Endothelial cell of umbilical vein (primary cell): ENCODE data around the gene STX8. TPM values are rescaled to one million over a fixed set of nuclear protein-coding genes. Genes with fewer than 3 reads are reported as not detected.

ENCODE experiments used
- BruUV-seq: library from RNA; stranded (reverse); fragments of 400-500 nt; replicated peaks from 2 replicates; lab custom pipeline; 2021; lab: Mats Ljungman, UMichigan
- CTCF ChIA-PET: fragments of 300-600, 350-600 bp; sonication (Branson Sonifier 250); formaldehyde crosslinking; loops from one replicate; lab custom pipeline; 2021; ENCODE audit warnings: antibody characterized with exemption, inconsistent platforms; lab: Charles Lee
- POLR2A ChIA-PET: fragments of 300-600, 350-600 bp; sonication (Branson Sonifier 250); formaldehyde crosslinking; loops from one replicate; lab custom pipeline; 2021; ENCODE audit warnings: antibody characterized with exemption, inconsistent platforms; lab: Charles Lee
- DNase-seq: peaks from one replicate; pipeline ENCODE4 v3.0.0-alpha.2; 2011; ENCODE audit warnings: low read depth, low spot score
- FAIRE-seq: peaks from 2 replicates; lab custom pipeline; 2011; peaks lifted over from hg19 to GRCh38; lab: Jason Lieb, UNC
- H2AFZ ChIP-seq: 2 replicates; pipeline ENCODE4 v1.6.0; 2012; ENCODE audit warnings: low read depth, low read length, control low read depth, inconsistent platforms
- H3K27ac ChIP-seq: 2 replicates; pipeline ENCODE4 v1.5.1; 2011; ENCODE audit warnings: low read depth, mild to moderate bottlenecking, control low read depth, low read length, moderate library complexity; ENCODE audit not compliant: insufficient read depth
- H3K27me3 ChIP-seq, 2 experiments: 2 replicates each; pipeline versions ENCODE4 v1.6.0 to v1.6.1; 2011; ENCODE audit warnings: low read length in 2 of 2, mixed read lengths in 1 of 2; ENCODE audit not compliant: control insufficient read depth in 2 of 2, insufficient read depth in 2 of 2
- H3K36me3 ChIP-seq, 2 experiments: 2 replicates in 1 of 2; 3 replicates in 1 of 2; pipeline ENCODE4 v1.5.1; 2011; ENCODE audit warnings: low read length in 2 of 2, mild to moderate bottlenecking in 1 of 2, moderate library complexity in 1 of 2; ENCODE audit not compliant: control insufficient read depth in 2 of 2, insufficient read depth in 2 of 2; ENCODE audit errors: extremely low read depth in 1 of 2
- H3K4me1 ChIP-seq: 3 replicates; pipeline ENCODE4 v1.5.1; 2011; ENCODE audit warnings: mild to moderate bottlenecking, low read length; ENCODE audit not compliant: control insufficient read depth, insufficient read depth; ENCODE audit errors: extremely low read depth
- H3K4me2 ChIP-seq: 2 replicates; pipeline ENCODE4 v1.6.1; 2011; ENCODE audit warnings: low read length, control low read depth, mixed read lengths; ENCODE audit not compliant: insufficient read depth
- H3K4me3 ChIP-seq, 3 experiments: fragments of 200-600 bp in 1 of 3; sonication (generic), shearing (Covaris generic) in 1 of 3; replicated peaks in 1 of 3; 2 replicates each; pipeline ENCODE4 v1.5.1; 2011 to 2016; ENCODE audit warnings: control low read depth in 3 of 3, low read length in 3 of 3, mild to moderate bottlenecking in 2 of 3, inconsistent platforms in 1 of 3, low read depth in 1 of 3, moderate library complexity in 1 of 3; ENCODE audit not compliant: insufficient read depth in 1 of 3
- H3K79me2 ChIP-seq: 2 replicates; pipeline ENCODE4 v1.6.0; 2012; ENCODE audit warnings: low read length, inconsistent platforms; ENCODE audit not compliant: control insufficient read depth, insufficient read depth
- H3K9ac ChIP-seq: replicated peaks from 2 replicates; pipeline ENCODE3; 2011; ENCODE audit warnings: low read length, control low read depth; ENCODE audit not compliant: insufficient read depth; ENCODE audit errors: extremely low read depth
- H3K9me1 ChIP-seq: replicated peaks from 3 replicates; pipeline ENCODE4 v1.6.0; 2011; ENCODE audit warnings: mild to moderate bottlenecking, low read length; ENCODE audit not compliant: control insufficient read depth, insufficient read depth; ENCODE audit errors: extremely low read depth
- H3K9me3 ChIP-seq: replicated peaks from 2 replicates; pipeline ENCODE4 v1.5.1; 2012; ENCODE audit warnings: low read length, inconsistent platforms; ENCODE audit not compliant: control insufficient read depth, insufficient read depth
- H4K20me1 ChIP-seq: replicated peaks from 2 replicates; pipeline ENCODE3; 2011; ENCODE audit warnings: mild to moderate bottlenecking, low read length; ENCODE audit not compliant: control insufficient read depth, insufficient read depth; ENCODE audit errors: extremely low read depth
- EZH2 ChIP-seq: IDR thresholded peaks from 2 replicates; pipeline ENCODE4 v1.6.1; 2012; ENCODE audit warnings: borderline replicate concordance, low read depth, mild to moderate bottlenecking, moderate library complexity, low read length, inconsistent platforms; ENCODE audit not compliant: severe bottlenecking
- FOS ChIP-seq: IDR thresholded peaks from 2 replicates; pipeline ENCODE4 v1.6.1; 2011; ENCODE audit warnings: mild to moderate bottlenecking, low read length, moderate library complexity, borderline replicate concordance; ENCODE audit not compliant: insufficient read depth
- GATA2 ChIP-seq: IDR thresholded peaks from 2 replicates; pipeline ENCODE4 v1.7.0; 2011; ENCODE audit warnings: low read depth, mild to moderate bottlenecking, moderate library complexity, mixed read lengths, low read length; ENCODE audit not compliant: insufficient read length, insufficient read depth
- JUN ChIP-seq: IDR thresholded peaks from 2 replicates; pipeline ENCODE4 v1.6.1; 2011; ENCODE audit warnings: borderline replicate concordance, low read depth; ENCODE audit not compliant: insufficient read length, insufficient read depth
- MYC ChIP-seq: IDR thresholded peaks from one replicate; pipeline ENCODE4 v1.6.1; 2011; ENCODE audit warnings: mild to moderate bottlenecking, low read depth, low read length
- POLR2A ChIP-seq: IDR thresholded peaks from 2 replicates; pipeline ENCODE4 v1.6.1; 2012; ENCODE audit warnings: low read depth, mild to moderate bottlenecking, control low read depth, low read length
- POLR2AphosphoS5 ChIP-seq: IDR thresholded peaks from 2 replicates; pipeline ENCODE4 v1.6.1; 2012; ENCODE audit warnings: low read depth, mild to moderate bottlenecking, control low read depth, low read length, moderate library complexity; ENCODE audit not compliant: insufficient read depth
- dilution Hi-C: fragments of 300-500 bp; cut with MboI; formaldehyde crosslinking; loops from one replicate; pipeline ENCODE4 v1.15.0; 2019; ENCODE audit warnings: low sequenced_read_pairs; ENCODE audit not compliant: extremely low pct_ligation_motif_present
- intact Hi-C: fragments of 100-400 bp; cut with micrococcal nuclease; formaldehyde crosslinking; loops from one replicate; pipeline ENCODE4 v1.10.0; 2022
- polyA plus RNA-seq, 4 experiments: library from polyadenylated mRNA; depleted of rRNA in 3 of 4; stranded (reverse) in 3 of 4; unstranded in 1 of 4; fragments of >200 nt; gene quantifications; 2 replicates each; pipeline versions ENCODE4 v1.2.1 to v1.2.3, GENCODE V29; 2011 to 2012; ENCODE audit warnings: missing spikeins in 1 of 4
- total RNA-seq: library from RNA; stranded (reverse); gene quantifications from 2 replicates; pipeline ENCODE4 v1.2.3, GENCODE V29; 2021
- TF ChIP-seq, protein P1 (sequence below): IDR thresholded peaks from 2 replicates; pipeline ENCODE4 v1.6.1; 2011; ENCODE audit not compliant: insufficient read depth, insufficient read length
- TF ChIP-seq, protein P2 (sequence below), 2 donors: IDR thresholded peaks; 1 replicate in 1 of 2; 2 replicates in 1 of 2; pipeline ENCODE4 v1.5.1; 2011; ENCODE audit warnings: low read length in 2 of 2, mild to moderate bottlenecking in 2 of 2, moderate library complexity in 2 of 2, control low read depth in 1 of 2, inconsistent platforms in 1 of 2, low read depth in 1 of 2; ENCODE audit not compliant: insufficient read depth in 1 of 2; ENCODE audit errors: extremely low read depth in 1 of 2

STX8 gene
- total and polyA plus RNA-seq, 2 donors (not counting 3 experiments of a cell fraction or from before 2014, with no cell fraction given), result 25.9 to 67.3 TPM

DNA sequence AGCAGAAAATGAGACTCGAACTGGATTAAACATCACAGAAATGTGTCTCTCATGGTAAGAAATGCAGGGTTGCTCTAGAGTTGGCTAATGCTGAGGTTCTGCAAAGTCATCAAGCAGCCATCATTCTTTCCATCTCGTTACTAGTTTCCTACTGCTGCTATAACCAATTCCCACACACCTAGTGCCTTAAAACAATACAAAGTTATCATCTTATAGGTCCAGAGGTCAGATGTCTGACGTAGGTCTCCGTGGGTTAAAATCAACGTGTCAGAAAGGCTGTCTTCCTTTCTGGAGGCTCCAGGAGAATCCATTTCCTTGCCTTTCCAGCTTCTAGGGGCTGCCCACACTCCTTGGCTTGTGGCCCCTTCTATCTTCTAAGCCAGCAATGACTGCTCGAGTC is 118.6 kb downstream of the STX8 start:
- Histone ChIP-seq H3K4me3 (no peak overlapping the region), H3K27me3 (no peaks in the 10 kb centered on the region), H3K36me3 (peaks cover 0 to 3% of the 10 kb centered on the region in 2 experiments), H4K20me1 (no peaks in the 10 kb centered on the region), H3K4me1 (no peaks in the 10 kb centered on the region), H2AFZ (no peak overlapping the region), H3K79me2 (no peaks in the 10 kb centered on the region), H3K4me2 (no peak overlapping the region), H3K9me3 (no peaks in the 10 kb centered on the region), H3K27ac (no peak overlapping the region), H3K9me1 (no peaks in the 10 kb centered on the region), H3K9ac (no peak overlapping the region)
- dilution Hi-C loops (no loop called here), intact Hi-C loops (no loop called here)
- DNase-seq, result no peak
- ChIA-PET POLR2A (no interaction called here), CTCF (no interaction called here)
- no peak for FAIRE-seq
- no TSS peak for BruUV-seq
- no peak for TF ChIP-seq GATA2
- TF ChIP-seq FOS, result no peak
- no peak for TF ChIP-seq JUN
- TF ChIP-seq, protein P1, sequence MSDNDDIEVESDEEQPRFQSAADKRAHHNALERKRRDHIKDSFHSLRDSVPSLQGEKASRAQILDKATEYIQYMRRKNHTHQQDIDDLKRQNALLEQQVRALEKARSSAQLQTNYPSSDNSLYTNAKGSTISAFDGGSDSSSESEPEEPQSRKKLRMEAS, result no peak
- TF ChIP-seq POLR2A, result no peak
- TF ChIP-seq POLR2AphosphoS5, result no peak
- no peak for TF ChIP-seq EZH2

DNA sequence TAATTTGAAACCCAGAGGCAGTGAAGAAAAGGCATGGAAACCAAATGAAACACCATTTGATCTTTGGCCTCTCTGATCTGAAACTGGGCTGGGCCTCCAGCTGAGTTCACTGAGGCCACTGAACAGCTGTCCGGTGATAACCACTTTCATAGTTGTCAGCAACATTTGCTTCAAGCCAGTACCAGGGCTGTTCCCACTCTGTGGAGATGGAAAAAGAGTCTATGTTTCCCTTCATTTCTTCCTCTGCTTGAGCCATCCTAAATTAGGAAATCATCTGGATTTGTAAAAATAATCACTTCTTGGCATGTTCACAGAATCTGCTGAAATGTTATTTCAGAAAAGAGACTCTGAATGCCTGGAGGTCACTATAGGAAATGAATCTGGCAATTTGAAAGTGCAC is 119.3 kb downstream of the STX8 start:
- POLR2A ChIA-PET, result no interaction called here
- H3K4me1 ChIP-seq, result no peaks in the 10 kb centered on the region
- dilution Hi-C loops, result no loop called here

More for the DNA sequence above, 119.3 kb downstream of the STX8 start:
- no peaks in the 10 kb centered on the region for H4K20me1 ChIP-seq
- H3K9ac ChIP-seq, result no peak overlapping the region
- no peak overlapping the region for H3K4me3 ChIP-seq
- no peaks in the 10 kb centered on the region for H3K9me1 ChIP-seq
- no peak overlapping the region for H2AFZ ChIP-seq
- no TSS peak for BruUV-seq
- no peak for FAIRE-seq
- intact Hi-C loops, result no loop called here
- peak; percentile 60 for DNase-seq
- no peaks in the 10 kb centered on the region for H3K27me3 ChIP-seq
- no peaks in the 10 kb centered on the region for H3K9me3 ChIP-seq
- TF ChIP-seq FOS (no peak), MYC (no peak), POLR2AphosphoS5 (no peak), POLR2A (no peak), JUN (no peak), EZH2 (no peak), GATA2 (no peak)
- TF ChIP-seq, protein P1, result no peak
- TF ChIP-seq, protein P2, sequence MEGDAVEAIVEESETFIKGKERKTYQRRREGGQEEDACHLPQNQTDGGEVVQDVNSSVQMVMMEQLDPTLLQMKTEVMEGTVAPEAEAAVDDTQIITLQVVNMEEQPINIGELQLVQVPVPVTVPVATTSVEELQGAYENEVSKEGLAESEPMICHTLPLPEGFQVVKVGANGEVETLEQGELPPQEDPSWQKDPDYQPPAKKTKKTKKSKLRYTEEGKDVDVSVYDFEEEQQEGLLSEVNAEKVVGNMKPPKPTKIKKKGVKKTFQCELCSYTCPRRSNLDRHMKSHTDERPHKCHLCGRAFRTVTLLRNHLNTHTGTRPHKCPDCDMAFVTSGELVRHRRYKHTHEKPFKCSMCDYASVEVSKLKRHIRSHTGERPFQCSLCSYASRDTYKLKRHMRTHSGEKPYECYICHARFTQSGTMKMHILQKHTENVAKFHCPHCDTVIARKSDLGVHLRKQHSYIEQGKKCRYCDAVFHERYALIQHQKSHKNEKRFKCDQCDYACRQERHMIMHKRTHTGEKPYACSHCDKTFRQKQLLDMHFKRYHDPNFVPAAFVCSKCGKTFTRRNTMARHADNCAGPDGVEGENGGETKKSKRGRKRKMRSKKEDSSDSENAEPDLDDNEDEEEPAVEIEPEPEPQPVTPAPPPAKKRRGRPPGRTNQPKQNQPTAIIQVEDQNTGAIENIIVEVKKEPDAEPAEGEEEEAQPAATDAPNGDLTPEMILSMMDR (IDR thresholded peaks at IDR 0.05; ENCODE audit: extremely low read depth in 1 of 2, insufficient read depth in 1 of 2, low read depth in 1 of 2, low read length in 2 of 2), result no peak
- peaks cover 0 to 3% of the 10 kb centered on the region in 2 experiments for H3K36me3 ChIP-seq
- H3K27ac ChIP-seq, result no peak overlapping the region
- CTCF ChIA-PET, result no interaction called here
- no peaks in the 10 kb centered on the region for H3K79me2 ChIP-seq
- no peak overlapping the region for H3K4me2 ChIP-seq
